Stimulated activated CD8-positive, alpha-beta memory T cell treated with anti-CD3 and anti-CD28 coated beads, Interleukin-12 subunit alpha, Interleukin-12 subunit beta, amount 100 ng/mL, for 1 hour (primary cell): ENCODE measurements around the gene ANKDD1A.

Experiments used
- DNase-seq: peaks from one replicate; pipeline ENCODE4 v3.0.0-alpha.2; 2020; ENCODE audit warnings: low read depth

Gene ANKDD1A

DNA sequence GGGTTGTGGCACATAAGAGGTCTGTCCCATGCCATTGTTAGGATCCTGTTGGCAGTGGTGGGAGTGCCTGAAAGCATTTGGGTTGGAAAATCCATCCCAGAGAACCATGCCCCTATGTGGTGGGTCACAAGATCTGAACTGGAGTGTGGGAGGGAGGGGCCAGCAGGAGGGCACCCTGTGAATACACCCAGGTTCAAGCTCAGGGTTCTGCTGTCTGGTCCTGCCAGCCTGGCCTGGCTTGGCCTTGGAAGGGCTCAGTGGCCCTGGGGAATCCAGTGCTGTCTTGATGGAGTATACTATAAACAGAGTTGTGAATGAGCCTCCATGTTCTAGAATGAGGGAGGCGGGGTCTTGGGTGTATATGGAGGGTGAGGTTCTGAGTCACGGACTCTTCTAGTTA, 11.8 kb downstream of the ANKDD1A start:
- DNase-seq, result no peak

DNA sequence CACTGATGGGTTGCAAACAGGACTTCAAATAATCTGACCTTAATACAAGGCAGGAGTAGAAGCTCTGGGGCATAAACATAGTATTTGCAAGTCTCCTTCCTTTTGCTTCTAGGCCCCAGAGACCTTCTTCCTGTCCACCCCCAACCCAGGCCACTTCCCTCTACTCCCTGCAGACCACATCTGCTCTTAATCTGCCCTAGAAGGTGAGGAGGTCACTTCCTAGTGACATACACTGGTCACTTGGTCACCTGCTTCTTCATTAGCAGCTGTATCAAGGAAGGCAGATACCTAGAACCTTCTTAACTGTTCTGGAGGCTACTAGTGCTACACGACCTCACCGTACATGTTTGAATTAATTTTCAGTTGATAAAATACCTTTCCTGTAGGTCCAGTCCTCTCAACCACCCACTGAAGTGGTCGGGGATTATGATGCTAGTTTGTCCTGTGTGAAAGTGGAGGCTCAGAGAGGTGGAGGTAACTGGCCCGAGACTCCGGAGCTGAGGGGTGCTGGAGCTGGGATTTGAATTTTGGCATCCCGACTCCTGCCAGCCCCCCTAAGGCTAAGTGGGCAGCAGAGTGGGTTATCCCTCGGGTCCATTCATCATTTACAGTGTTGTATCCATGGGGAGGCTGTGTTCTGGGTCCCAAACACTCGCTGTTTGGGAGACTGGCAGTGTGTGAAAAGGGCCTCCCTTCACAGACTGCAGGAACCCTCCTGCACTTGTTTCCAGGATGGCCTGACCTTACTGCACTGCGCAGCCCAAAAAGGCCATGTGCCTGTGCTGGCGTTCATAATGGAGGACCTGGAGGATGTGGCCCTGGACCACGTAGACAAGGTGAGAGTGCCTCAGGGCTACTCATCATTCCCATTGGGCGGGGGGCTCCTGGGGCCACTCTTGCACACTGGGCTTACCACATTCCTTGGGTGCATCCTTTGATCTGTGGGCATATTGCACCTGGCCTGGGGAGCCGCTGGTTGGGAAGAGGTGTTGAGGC, 13.9 kb downstream of the ANKDD1A start:
- no peak for DNase-seq

DNA sequence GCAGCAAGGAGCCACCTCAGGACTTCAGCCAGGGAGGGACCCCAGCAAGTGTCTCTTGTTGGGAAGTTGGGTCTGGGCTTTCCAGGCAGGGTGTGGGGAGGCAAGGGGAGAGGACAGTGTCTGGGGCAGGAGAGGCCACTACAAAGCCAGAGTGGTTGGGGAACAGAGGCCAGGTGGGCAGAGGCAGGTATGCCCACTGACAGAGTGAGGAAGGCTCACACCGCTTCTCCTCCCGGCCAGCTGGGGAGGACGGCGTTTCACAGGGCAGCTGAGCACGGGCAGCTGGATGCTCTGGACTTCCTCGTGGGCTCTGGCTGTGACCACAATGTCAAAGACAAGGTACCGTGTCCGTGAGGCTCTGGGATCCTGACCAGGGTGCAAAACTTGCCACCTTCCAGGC, 15.0 kb downstream of the ANKDD1A start:
- DNase-seq, result no peak

DNA sequence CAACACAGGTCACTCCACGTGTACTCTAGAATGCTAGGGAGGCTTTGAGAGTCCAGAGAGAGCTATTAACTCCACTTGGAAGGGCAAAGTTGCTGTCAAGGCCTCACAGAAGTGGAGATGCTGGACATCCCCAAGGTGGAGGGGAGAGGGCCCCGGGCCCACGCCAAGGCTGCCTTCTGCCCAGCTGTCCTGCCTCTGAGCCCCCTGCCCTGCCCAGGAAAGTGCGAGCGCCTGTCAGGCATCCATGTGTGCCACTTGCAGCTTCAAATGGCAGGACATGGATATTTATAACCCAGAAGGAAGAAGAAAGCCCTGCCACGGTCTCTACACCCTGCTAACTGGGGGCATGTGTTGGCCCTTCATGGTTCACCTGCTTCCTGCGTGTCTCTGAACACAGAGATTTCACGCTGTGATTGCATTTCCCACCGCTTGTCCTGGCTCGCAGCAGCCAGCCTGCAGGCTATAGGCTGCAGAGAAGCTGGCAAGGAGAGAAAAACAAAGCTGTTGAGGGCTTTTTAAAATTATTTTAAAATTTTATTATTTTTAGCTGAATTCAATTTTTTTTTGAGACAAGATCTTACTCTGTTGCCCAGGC, 17.0 kb downstream of the ANKDD1A start:
- no peak for DNase-seq

DNA sequence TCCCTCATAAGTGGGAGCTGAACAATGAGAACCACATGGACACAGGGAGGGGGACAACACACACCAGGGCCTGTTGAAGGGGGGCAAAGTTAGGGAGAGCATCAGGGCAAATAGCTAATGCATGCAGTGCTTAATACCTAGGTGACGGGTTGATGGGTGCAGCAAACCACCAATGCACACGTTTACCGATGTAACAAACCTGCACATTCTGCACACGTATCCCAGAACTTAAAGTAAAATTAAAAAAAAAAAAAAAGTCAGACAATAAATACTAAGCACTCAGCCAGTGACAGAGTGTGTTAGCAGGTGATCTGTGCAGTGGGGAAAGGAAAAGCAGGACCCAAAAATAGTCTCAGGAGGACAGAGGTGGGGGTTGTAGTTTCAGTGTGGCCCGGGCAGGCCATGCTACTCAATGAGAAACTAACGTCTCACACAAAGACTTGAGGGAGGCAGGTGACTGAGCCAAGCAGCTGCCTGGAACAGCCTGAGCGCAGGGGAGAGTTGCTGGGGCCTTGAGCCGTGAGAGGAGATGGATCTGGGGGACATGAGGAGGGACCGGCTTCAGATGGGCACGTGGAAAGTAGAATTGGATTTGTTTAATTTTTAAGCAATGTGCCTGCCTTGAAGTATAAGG, 18.4 kb downstream of the ANKDD1A start:
- DNase-seq, result no peak

DNA sequence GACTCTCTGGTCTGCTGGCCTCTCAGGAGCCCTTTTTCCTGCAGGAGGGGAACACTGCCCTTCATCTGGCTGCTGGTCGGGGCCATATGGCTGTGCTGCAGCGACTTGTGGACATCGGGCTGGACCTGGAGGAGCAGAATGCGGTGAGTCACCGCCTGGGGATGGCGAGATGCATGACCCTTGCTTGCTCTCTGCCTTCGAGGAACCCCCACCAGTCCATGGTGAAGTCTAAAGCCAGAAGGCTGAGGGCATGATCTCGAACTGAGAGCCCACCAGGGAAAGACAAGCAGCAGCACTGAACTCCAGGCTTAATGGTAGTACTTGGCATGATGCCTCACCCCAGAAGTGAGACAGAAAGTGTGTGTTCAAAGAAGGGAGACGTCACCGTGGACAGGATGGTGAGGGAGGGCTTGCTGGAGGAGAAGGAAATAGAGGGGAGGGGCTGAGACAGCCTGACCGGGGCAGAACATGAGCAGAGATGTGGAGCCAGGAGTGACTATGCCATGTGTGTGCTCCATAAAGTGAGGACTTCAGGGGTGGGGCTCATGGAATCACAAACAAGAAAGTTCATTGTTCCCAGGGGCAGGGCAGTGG, 19.2 kb downstream of the ANKDD1A start:
- no peak for DNase-seq

DNA sequence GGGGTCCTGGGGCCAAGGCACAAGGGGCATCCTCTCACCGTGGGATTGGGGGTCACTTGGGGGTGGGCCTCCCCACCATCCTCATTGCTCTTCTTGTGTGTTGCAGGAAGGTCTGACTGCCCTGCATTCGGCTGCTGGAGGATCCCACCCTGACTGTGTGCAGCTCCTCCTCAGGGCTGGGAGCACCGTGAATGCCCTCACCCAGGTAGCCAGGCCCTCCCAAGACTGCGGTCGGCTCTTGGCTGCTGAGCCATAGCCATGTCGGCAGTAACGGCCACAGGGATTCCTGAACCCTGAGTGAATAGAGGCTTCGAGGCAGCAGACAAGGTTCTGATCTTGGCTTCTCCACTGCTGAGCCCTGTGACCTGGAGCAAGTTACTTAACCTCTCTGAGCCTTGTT, 19.7 kb downstream of the ANKDD1A start:
- no peak for DNase-seq

DNA sequence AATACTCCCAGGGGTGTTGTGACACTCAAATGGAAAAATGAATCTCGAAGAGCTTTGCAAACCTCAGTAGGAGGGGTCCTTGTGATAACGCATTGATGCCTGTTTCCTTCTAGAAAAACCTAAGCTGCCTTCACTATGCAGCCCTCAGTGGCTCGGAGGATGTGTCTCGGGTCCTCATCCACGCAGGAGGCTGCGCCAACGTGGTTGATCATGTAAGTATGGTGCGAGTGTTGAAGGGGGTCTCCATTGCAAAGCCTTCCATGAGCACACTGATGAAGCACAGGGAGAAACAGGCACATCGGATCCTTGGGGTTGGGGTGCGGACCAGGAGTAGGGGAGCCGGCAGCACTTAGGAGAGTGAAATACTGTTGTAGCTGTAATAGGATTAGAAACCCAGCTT, 22.3 kb downstream of the ANKDD1A start:
- DNase-seq, result no peak

DNA sequence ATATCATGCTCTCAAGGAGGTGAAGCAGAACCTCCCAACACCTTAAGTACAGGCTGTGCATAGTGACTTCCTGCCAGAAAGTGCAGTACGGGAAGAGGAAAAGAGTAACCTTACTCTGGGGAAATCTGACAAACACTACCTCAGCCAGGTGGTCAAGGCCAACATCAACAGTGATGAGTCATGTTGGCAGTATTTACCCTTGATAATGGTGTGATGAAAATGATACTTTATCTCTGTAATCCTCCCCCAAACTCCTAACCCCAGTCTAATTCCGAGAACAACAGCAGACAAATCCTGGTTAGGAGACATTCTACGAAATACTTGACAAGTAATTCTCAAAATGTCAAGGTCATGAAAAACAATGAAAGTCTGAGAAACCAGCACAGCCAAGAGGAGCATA, 26.5 kb downstream of the ANKDD1A start:
- no peak for DNase-seq

DNA sequence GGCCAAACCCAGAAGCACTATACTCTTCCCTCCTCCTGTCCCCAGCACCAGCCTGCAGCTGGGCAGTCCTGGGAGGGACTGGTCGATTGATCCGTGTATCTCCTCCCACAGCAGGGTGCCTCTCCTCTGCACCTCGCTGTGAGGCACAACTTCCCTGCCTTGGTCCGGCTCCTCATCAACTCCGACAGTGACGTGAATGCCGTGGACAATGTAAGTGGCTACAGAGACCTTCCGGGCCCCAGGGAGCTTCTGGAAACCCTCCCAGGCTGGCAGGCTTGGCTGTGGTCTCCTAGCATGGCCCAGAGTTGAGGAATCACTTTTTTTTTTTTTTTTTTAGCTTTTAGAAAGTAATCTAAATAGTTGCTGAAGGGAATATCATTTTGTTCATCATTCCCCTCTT, 30.7 kb downstream of the ANKDD1A start:
- no peak for DNase-seq

DNA sequence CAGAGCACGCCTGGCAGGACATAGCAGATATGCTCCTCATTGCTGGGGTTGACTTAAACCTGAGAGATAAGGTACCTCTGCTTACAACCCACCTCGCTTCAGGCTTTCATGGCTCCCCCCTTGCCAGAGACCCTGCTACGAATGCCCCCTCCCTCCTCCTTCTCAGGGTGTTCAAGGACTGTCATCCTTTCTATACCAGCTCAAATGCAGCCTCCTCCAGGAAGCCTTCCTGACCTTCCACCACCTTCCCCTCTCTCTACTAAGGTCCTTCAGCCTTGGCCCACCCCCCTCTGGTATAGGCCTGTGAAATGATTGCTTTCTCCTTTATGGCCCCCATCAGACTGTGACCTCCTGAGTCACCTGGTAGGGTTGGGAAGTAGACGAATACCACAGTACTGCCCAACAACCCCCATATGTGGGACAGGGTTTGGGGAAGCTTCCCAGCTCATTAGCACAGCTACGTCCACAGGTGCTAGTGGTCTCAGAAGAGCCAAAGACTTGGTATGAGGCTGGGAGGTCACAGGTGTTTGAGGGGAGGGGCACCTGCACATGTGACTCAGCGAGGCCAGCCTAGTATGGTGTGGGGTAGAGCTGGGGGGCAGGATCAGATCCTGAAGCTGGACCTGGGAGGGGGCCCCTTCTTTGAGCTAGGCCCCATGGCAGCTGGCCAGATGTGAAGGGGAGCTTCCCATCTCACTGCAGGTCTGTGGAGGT, 32.0 kb downstream of the ANKDD1A start:
- DNase-seq, result no peak

DNA sequence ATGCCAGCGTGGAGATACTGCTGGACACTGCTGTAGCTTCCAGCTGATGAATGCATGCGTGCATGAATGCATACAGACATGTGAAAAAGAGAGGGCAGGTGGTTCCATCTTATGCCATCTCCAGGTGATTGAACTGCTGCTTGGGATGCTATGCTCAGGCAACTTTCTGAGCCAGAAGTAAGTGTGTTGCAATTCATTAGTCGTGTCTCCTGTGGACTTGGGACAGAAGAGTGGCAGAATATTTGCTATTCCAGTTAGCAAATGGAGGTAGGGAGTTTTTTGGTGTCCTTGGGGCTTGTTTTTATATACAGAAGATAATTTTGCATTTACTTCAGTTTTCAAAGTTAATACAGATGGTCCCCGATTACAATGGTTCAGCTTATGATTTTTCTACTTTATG, 33.3 kb downstream of the ANKDD1A start:
- no peak for DNase-seq

DNA sequence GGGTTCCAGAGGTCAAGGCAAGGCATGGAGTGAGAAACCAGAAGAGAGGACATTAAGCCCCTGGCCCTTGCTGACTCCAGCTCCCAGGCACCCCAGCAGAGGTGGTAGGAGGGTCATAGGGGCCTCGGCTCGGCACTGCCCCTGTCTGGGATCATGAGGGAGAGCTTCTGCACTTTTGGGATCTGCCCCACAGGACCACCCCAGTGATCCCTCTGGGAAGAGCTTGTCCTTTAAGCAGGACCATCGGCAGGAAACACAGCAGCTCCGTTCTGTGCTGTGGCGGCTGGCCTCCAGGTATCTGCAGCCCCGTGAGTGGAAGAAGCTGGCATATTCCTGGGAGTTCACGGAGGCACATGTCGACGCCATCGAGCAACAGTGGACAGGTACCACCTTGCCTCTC, 35.5 kb downstream of the ANKDD1A start:
- DNase-seq, result no peak

DNA sequence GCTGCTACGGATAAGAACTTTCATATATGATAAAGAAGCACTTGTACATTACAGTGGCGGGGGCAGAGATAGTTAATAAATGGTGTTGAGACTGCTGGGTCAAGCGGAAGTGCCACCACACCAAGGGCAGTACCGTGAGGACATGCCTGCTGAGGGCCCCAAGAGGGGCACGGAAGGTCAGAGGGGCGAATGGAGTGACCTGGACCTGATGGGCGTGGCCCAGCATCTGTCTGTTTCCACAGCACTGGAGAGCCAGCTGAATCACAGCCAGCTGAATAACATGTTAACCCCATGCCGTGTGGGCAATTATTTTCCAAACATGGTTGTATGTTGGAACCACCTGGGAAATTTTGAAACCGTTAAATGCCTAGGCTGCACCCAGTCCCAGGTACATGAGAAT, 37.2 kb downstream of the ANKDD1A start:
- no peak for DNase-seq

DNA sequence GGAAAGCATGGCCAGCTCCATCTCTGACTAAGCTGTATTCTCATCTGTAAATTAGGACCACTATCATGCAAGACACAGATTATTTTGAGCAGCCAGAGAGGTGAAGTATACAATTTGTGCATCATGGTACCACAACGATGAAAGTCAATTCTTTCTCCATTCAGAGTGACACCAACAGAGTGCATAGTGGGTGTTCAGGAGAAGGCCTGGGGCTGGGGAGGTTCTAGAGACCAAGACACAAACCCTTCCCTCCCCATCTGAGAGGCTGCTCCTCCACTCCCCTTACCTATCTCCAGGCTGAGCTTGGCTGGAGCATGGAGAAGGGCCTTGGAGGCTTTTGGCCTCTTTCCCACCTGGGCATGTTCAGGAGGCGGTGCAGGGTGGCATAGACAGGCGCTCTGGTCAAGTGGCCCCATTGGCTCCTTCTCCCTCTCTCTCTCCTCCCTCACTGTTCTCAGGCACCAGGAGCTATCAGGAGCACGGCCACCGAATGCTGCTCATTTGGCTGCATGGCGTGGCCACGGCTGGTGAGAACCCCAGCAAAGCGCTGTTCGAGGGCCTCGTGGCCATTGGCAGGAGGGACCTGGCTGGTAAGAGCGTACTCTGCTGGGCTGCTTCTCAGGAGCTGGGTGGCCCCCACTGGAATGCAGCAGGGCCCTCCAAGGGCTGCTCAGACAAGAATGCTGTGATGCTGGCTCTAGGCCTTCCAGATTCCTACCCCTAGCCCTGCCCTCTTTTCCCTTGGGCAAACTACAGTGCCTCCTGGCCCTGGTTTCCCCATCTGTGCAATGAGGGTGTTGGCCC, 37.9 kb downstream of the ANKDD1A start:
- no peak for DNase-seq

DNA sequence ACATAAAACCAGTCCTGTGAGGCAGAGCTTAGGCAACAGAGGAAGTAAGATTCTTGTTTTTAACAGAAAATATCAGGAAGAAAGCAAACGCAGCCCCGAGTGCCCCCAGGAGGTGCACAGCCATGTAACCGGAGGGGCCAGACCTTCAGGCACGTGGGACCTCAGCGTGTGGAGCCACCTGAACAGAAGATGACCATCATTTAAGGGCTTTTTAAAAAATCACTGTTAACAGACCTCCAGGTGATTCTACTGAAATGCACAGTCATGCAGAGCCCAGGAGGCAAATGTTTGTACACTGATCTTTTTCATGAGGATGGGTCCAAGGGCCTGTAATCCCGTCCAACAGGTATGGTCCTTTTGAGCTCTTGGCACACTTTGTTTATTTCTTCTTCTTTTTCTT, 39.2 kb downstream of the ANKDD1A start:
- DNase-seq, result no peak

DNA sequence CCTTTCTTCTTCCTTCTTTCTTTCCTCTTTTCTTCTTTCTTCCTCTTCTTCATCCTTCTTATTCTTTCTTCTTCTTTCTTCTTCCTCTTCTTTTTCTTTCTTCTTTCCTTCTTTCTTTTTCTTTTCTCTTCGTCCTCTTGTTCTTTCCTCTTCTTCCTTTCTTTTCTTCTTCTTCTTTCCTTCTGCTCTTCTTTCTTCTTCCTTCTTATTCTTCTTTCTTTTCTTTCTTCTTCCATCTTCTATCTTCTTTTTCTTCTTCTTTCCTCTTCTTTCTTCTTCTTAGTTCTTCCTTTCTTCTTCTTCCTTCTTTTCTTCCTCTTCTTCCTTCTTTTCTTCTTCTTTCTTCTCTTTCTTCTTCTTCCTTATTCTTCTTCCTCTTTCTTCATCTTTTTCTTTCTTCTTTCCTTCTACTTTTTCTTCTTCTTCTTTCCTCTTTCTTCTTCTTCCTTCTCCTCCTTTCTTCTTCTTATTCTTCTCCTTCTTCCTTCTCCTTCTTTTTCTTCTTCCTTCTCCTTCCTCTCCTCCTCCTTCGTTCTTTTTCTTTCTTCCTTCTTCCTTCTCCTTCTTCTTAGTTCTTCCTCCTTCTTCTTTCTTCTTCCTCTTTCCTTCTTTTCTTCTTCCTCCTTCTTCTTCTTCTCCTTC, 40.2 kb downstream of the ANKDD1A start:
- no peak for DNase-seq

DNA sequence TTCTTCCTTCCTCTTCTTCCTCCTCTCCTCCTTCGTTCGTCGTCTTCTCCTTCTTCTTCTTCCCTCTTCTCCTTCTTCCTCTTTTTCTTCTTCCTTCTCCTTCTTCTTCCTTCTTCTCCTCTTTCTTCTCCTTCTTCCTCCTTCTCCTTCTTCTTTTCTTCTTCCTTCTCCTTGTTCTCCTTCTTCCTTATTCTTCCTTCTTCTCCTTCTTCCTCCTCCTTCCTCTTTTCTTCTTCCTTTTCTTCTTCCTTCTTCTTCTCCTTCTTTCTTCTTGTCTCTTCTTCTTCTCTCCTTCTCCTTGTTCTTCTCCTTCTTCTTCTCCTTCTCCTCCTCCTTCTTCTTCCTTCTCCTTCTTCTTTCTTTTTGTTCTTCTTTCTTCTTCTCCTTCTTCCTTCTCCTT, 42.7 kb downstream of the ANKDD1A start:
- no peak for DNase-seq

DNA sequence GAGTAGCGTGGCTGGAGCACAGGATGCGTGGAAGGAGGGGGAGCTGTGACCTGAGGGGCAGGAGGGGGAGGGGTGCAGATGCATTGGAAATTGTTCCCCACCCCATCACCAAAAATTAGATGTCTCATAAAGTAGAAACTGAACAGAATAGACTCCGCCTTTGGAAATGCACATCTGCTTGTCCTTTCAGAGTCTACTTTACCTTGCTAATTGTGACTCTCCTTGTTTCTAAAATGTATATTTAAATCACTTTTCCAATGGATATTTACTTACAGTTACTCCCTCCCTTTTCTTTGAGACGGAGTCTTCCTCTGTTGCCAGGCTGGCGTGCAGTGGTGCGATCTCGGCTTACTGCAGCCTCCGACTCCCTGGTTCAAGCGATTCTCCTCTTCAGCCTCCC, 47.4 kb downstream of the ANKDD1A start:
- no peak for DNase-seq

DNA sequence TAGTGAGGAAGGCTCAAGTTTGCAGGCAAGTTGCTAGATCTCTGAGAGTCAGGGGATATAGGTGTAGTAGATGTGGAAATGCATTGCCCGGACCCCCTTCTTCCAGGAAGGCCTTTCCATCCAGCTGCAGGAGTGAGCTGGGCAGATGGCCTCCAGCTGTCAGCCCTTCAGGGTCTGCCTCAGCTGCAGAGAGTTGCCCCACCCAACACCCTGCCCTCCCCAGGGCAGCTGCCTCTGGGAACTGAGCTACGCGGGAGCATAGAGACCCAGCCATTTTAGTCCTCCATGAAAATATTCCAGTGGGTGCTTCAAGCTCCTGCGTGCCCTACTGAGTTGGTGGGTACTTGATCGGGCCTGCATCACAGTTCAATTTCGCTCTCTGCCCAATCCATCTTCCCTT, 48.5 kb downstream of the ANKDD1A start:
- no peak for DNase-seq

DNA sequence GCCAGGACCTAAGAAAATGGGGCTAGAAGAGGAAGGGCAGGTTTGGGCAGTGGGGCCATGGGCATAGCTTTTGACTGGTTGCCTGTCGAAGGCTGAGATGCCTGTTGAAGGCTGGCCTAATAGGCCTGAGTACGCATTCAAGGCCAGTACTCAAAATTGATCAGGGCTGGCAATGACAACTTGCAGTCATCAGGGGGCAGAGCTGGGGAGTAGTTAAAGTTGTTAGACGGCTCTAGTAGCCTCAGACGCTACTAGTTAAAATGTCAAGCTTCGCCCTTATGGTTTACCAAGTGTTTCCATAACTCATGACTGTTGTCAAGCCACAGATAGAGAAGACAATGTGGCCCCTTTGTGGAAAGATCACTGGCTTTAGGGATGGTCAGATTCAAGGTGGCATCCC, 49.3 kb downstream of the ANKDD1A start:
- no peak for DNase-seq
